Measurements from ENCODE around the gene FPR3.

DNA sequence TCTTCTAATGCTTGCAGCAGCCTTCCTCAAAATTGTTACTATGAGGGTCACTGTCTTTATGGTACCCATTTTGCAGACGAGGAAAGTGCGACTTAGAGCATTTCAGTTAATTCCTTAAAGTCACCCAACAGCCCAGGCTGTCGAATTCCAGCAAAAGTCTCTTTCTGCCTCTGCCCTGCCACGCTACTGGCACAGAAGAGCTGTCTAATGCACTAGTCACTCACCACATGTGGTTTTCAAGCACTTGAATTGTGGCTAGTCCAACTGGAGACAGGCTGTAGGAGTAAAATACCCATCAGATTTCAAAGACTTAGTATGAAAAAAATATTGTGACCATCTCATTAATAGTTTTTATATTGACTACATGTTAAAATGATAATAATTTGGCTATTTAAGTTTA lies 45.0 kb upstream of the FPR3 start:
- TF ChIP-seq, protein P1, sequence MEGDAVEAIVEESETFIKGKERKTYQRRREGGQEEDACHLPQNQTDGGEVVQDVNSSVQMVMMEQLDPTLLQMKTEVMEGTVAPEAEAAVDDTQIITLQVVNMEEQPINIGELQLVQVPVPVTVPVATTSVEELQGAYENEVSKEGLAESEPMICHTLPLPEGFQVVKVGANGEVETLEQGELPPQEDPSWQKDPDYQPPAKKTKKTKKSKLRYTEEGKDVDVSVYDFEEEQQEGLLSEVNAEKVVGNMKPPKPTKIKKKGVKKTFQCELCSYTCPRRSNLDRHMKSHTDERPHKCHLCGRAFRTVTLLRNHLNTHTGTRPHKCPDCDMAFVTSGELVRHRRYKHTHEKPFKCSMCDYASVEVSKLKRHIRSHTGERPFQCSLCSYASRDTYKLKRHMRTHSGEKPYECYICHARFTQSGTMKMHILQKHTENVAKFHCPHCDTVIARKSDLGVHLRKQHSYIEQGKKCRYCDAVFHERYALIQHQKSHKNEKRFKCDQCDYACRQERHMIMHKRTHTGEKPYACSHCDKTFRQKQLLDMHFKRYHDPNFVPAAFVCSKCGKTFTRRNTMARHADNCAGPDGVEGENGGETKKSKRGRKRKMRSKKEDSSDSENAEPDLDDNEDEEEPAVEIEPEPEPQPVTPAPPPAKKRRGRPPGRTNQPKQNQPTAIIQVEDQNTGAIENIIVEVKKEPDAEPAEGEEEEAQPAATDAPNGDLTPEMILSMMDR (IDR thresholded peaks at IDR 0.05): no peak
- TF ChIP-seq POLR2A (IDR thresholded peaks at IDR 0.05): no peak

Data from right lobe of liver (tissue), 4 donors.